ENCODE measurements around the gene NRL.

The NRL gene

DNA sequence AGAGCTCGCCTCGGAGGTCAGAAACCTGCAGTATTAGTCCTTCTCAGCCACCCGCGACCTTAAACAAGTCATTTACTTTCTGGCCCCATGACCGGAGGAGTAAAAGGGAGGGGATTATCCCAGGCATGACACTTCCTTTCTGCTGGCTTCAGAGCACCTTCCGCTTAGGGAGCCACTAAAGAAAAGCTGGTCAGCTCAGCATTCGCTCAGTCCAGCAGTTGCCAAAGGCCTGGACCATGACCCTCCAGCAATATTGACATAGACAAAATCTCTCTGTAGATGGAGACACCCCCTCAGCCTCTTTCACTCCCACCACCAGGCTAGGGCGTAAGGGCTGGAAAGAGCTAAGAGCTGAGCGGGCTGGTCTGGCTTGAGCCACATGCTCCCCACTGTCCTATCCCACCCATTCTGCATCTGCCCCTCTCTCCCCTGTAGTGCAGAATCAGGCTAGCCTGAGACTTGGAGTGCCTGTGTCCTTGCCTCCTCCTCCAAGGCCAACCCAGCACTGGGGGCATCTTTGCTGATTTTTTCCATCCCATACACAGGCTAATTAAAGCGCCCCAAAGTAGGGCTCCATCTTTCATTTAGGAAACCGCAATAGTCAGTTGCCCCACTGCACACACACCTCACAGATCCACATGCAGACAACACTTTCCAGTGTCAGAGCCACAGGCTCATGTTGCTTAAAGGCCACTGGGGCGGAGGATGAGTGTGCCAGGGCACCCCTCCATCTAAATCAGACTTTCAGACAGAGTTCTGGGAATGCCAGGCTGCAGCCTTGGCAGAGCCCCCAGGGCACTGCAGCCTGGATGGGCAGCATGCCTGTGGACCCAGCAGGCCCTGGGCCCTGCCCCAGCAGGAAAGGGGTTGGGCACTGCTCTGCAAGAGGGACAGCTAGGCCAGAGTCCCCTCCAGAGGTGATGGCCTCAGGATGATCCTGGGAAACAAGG is 47.3 kb downstream of the NRL start:
- WGBS: 85% methylated on average over 12 of the region's 12 CpGs
- Histone ChIP-seq H4K91ac (ENCODE audit: low read length) (no peak overlapping the region), H3K4me3 (ENCODE audit: insufficient read depth in 1 of 2, low read depth in 1 of 2, low read length in 2 of 2) (no peak overlapping the region), H3K18ac (ENCODE audit: low read depth in 1 of 2, low read length in 2 of 2) (no peak overlapping the region), H4K8ac (ENCODE audit: low read length) (no peak overlapping the region), H3K4ac (ENCODE audit: low read depth in 1 of 2, low read length in 2 of 2) (no peak overlapping the region), H2BK120ac (ENCODE audit: low read depth, low read length) (no peak overlapping the region), H3K14ac (ENCODE audit: low read length in 2 of 2) (no peak overlapping the region), H3K79me1 (replicated peaks; ENCODE audit: low read length, poor library complexity, severe bottlenecking) (no peaks in the 10 kb centered on the region), H3K36me3 (ENCODE audit: control insufficient read depth in 1 of 2, insufficient read depth in 2 of 2, low read depth in 1 of 2, low read length in 2 of 2) (no peaks in the 10 kb centered on the region), H2BK5ac (ENCODE audit: low read depth, low read length, poor library complexity, severe bottlenecking) (no peak overlapping the region), H3K27me3 (ENCODE audit: control insufficient read depth in 1 of 2, insufficient read depth in 1 of 2, low read length in 2 of 2) (peaks cover 64 to 75% of the 10 kb centered on the region in 2 experiments), H2AFZ (ENCODE audit: low read depth, low read length) (no peak overlapping the region), H3K9me3 (ENCODE audit: control insufficient read depth, low read length) (no peaks in the 10 kb centered on the region), H3K27ac (ENCODE audit: low read length, poor library complexity, severe bottlenecking) (no peak overlapping the region), H2AK5ac (ENCODE audit: low read length, severe bottlenecking) (no peak overlapping the region), H3K4me2 (ENCODE audit: low read length, poor library complexity, severe bottlenecking) (no peak overlapping the region), H2BK12ac (ENCODE audit: low read length in 2 of 2) (no peak overlapping the region), H2BK15ac (ENCODE audit: low read depth, poor library complexity, severe bottlenecking) (no peak overlapping the region), H3K4me1 (ENCODE audit: control insufficient read depth, insufficient read depth, low read depth, low read length) (peaks cover 6% of the 10 kb centered on the region), H3K23ac (ENCODE audit: low read length in 2 of 2) (no peak overlapping the region), H3K9ac (ENCODE audit: low read length) (no peak overlapping the region)
- DNase-seq: no peak

DNA sequence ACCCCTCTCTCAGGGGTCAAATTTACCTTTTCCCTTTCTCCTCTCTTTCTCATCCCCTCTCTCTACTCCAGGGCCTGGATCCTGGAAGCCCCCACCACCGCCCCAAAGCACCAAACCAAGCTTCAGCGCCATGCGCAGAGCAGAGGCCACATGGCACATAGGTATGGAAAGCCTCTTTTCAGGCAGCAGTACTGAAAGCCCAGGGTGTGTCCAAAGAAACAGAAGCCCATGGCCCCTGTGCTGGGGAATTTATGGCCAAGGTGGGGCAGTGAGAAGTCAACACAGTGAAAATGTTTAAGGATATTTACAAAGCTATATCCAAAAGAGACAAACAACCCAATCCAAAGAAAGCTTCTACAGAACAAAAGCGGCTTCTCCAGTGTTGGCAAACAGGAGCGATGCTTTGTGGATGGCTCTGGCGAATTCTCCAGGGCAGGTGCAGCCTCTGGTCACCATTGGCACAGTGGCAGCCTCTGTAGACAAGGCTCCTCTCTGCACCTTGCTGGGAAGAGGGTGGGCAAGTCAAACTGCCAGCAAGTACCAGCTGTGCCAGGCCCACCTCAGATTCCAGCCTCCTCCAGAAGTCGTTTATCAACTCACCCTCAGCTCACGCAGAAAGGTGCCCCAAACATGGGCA is 48.1 kb downstream of the NRL start:
- Histone ChIP-seq H3K23ac (ENCODE audit: low read length in 2 of 2) (no peak overlapping the region), H2BK15ac (ENCODE audit: low read depth, poor library complexity, severe bottlenecking) (no peak overlapping the region), H3K27me3 (ENCODE audit: control insufficient read depth in 1 of 2, insufficient read depth in 1 of 2, low read length in 2 of 2) (peaks cover 65 to 75% of the 10 kb centered on the region in 2 experiments), H2BK12ac (ENCODE audit: low read length in 2 of 2) (no peak overlapping the region), H3K9me3 (ENCODE audit: control insufficient read depth, low read length) (no peaks in the 10 kb centered on the region), H3K27ac (ENCODE audit: low read length, poor library complexity, severe bottlenecking) (no peak overlapping the region), H4K91ac (ENCODE audit: low read length) (no peak overlapping the region), H3K79me1 (replicated peaks; ENCODE audit: low read length, poor library complexity, severe bottlenecking) (no peaks in the 10 kb centered on the region), H4K8ac (ENCODE audit: low read length) (no peak overlapping the region), H3K14ac (ENCODE audit: low read length in 2 of 2) (no peak overlapping the region), H3K9ac (ENCODE audit: low read length) (no peak overlapping the region), H2AK5ac (ENCODE audit: low read length, severe bottlenecking) (no peak overlapping the region), H3K18ac (ENCODE audit: low read depth in 1 of 2, low read length in 2 of 2) (no peak overlapping the region), H3K4me2 (ENCODE audit: low read length, poor library complexity, severe bottlenecking) (no peak overlapping the region), H3K4ac (ENCODE audit: low read depth in 1 of 2, low read length in 2 of 2) (no peak overlapping the region), H3K4me1 (ENCODE audit: control insufficient read depth, insufficient read depth, low read depth, low read length) (peaks cover 3% of the 10 kb centered on the region), H2BK120ac (ENCODE audit: low read depth, low read length) (no peak overlapping the region), H3K4me3 (ENCODE audit: insufficient read depth in 1 of 2, low read depth in 1 of 2, low read length in 2 of 2) (no peak overlapping the region), H2BK5ac (ENCODE audit: low read depth, low read length, poor library complexity, severe bottlenecking) (no peak overlapping the region), H3K36me3 (ENCODE audit: control insufficient read depth in 1 of 2, insufficient read depth in 2 of 2, low read depth in 1 of 2, low read length in 2 of 2) (no peaks in the 10 kb centered on the region), H2AFZ (ENCODE audit: low read depth, low read length) (no peak overlapping the region)
- WGBS: 84% methylated on average over 8 of the region's 8 CpGs
- DNase-seq: no peak

DNA sequence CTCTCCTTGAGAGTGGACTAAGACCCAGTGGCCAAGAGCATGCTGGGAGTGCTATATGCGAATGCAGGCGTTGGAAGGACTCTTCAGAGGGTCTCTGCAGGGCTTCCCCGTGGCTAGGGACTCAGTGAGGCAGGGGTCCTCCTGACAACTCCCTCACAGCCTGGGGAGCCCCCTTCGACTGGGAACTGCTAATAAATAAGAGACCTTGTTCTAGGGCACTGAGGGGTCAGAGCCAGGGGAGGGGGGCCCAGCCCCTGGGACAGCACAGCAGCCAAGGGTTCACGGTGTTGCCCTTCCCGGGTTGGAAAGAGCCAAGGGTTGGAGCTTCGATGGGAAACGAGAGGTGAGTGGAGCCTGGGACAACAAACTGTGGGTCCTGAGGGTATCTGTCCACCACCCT is 49.3 kb downstream of the NRL start:
- Histone ChIP-seq H3K36me3 (ENCODE audit: control insufficient read depth in 1 of 2, insufficient read depth in 2 of 2, low read depth in 1 of 2, low read length in 2 of 2) (no peaks in the 10 kb centered on the region), H2BK15ac (ENCODE audit: low read depth, poor library complexity, severe bottlenecking) (no peak overlapping the region), H2BK120ac (ENCODE audit: low read depth, low read length) (no peak overlapping the region), H2AK5ac (ENCODE audit: low read length, severe bottlenecking) (no peak overlapping the region), H3K4me1 (ENCODE audit: control insufficient read depth, insufficient read depth, low read depth, low read length) (peaks cover 3% of the 10 kb centered on the region), H3K4ac (ENCODE audit: low read depth in 1 of 2, low read length in 2 of 2) (no peak overlapping the region), H3K4me2 (ENCODE audit: low read length, poor library complexity, severe bottlenecking) (no peak overlapping the region), H3K9me3 (ENCODE audit: control insufficient read depth, low read length) (no peaks in the 10 kb centered on the region), H3K4me3 (ENCODE audit: insufficient read depth in 1 of 2, low read depth in 1 of 2, low read length in 2 of 2) (no peak overlapping the region), H4K8ac (ENCODE audit: low read length) (no peak overlapping the region), H2AFZ (ENCODE audit: low read depth, low read length) (no peak overlapping the region), H3K27ac (ENCODE audit: low read length, poor library complexity, severe bottlenecking) (no peak overlapping the region), H4K91ac (ENCODE audit: low read length) (no peak overlapping the region), H3K27me3 (ENCODE audit: control insufficient read depth in 1 of 2, insufficient read depth in 1 of 2, low read length in 2 of 2) (peaks cover 67 to 71% of the 10 kb centered on the region in 2 experiments), H3K14ac (ENCODE audit: low read length in 2 of 2) (no peak overlapping the region), H3K18ac (ENCODE audit: low read depth in 1 of 2, low read length in 2 of 2) (no peak overlapping the region), H3K23ac (ENCODE audit: low read length in 2 of 2) (no peak overlapping the region), H3K79me1 (replicated peaks; ENCODE audit: low read length, poor library complexity, severe bottlenecking) (no peaks in the 10 kb centered on the region), H2BK12ac (ENCODE audit: low read length in 2 of 2) (no peak overlapping the region), H3K9ac (ENCODE audit: low read length) (no peak overlapping the region), H2BK5ac (ENCODE audit: low read depth, low read length, poor library complexity, severe bottlenecking) (no peak overlapping the region)
- 66% methylated on average over 6 of the region's 8 CpGs for WGBS
- no peak for DNase-seq

DNA sequence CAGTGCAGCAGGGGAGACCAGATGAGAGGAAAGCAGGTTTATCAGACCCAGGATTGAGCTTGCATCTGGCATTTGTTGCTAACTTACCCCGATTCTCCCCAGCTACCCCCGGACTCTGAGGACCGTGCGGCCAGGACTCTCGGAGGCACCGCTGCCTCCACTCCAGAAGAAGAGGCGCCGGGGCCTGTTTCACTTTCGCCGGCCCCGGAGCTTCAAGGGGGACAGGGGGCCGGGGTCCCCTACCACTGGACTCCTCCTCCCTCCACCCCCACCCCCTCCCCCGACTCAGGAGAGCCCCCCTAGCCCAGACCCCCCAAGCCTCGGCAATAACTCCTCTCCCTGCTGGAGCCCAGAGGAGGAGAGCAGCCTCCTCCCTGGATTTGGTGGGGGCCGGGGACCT is 49.9 kb downstream of the NRL start:
- peaks cover 3% of the 10 kb centered on the region for H3K4me1 ChIP-seq (ENCODE audit: control insufficient read depth, insufficient read depth, low read depth, low read length)
- no peak overlapping the region for H4K91ac ChIP-seq (ENCODE audit: low read length)
- no peak overlapping the region for H3K23ac ChIP-seq (ENCODE audit: low read length in 2 of 2)
- no peak overlapping the region for H2BK15ac ChIP-seq (ENCODE audit: low read depth, poor library complexity, severe bottlenecking)
- H3K18ac ChIP-seq (ENCODE audit: low read depth in 1 of 2, low read length in 2 of 2): no peak overlapping the region
- H2AK5ac ChIP-seq (ENCODE audit: low read length, severe bottlenecking): no peak overlapping the region
- H2AFZ ChIP-seq (ENCODE audit: low read depth, low read length): no peak overlapping the region
- H2BK5ac ChIP-seq (ENCODE audit: low read depth, low read length, poor library complexity, severe bottlenecking): no peak overlapping the region
- WGBS: 93% methylated on average over 12 of the region's 15 CpGs
- H3K9ac ChIP-seq (ENCODE audit: low read length): no peak overlapping the region
- H3K36me3 ChIP-seq (ENCODE audit: control insufficient read depth in 1 of 2, insufficient read depth in 2 of 2, low read depth in 1 of 2, low read length in 2 of 2): no peaks in the 10 kb centered on the region
- H3K4ac ChIP-seq (ENCODE audit: low read depth in 1 of 2, low read length in 2 of 2): no peak overlapping the region
- H3K9me3 ChIP-seq (ENCODE audit: control insufficient read depth, low read length): no peaks in the 10 kb centered on the region
- H3K79me1 ChIP-seq (replicated peaks; ENCODE audit: low read length, poor library complexity, severe bottlenecking): no peaks in the 10 kb centered on the region
- no peak overlapping the region for H3K14ac ChIP-seq (ENCODE audit: low read length in 2 of 2)
- no peak overlapping the region for H2BK120ac ChIP-seq (ENCODE audit: low read depth, low read length)
- no peak overlapping the region for H3K27ac ChIP-seq (ENCODE audit: low read length, poor library complexity, severe bottlenecking)
- H3K4me3 ChIP-seq (ENCODE audit: insufficient read depth in 1 of 2, low read depth in 1 of 2, low read length in 2 of 2): no peak overlapping the region
- H3K27me3 ChIP-seq (ENCODE audit: control insufficient read depth in 1 of 2, insufficient read depth in 1 of 2, low read length in 2 of 2): peaks cover 62 to 68% of the 10 kb centered on the region in 2 experiments
- H3K4me2 ChIP-seq (ENCODE audit: low read length, poor library complexity, severe bottlenecking): no peak overlapping the region
- H4K8ac ChIP-seq (ENCODE audit: low read length): no peak overlapping the region
- no peak for DNase-seq
- no peak overlapping the region for H2BK12ac ChIP-seq (ENCODE audit: low read length in 2 of 2)

Measured in mesenchymal stem cell (in vitro differentiated cells and primary cell).